A673 (cell line): Measurements from ENCODE around the gene IVNS1ABP. TPM values are rescaled to one million over a fixed set of nuclear protein-coding genes. Genes with fewer than 3 reads are reported as not detected.

ENCODE experiments used
- BruUV-seq: library from RNA; stranded (reverse); fragments of 400-500 nt; replicated peaks from 2 replicates; lab custom pipeline; 2021; lab: Mats Ljungman, UMichigan
- CTCF ChIA-PET: fragments of 300-600 bp; sonication (Branson Sonifier 250); formaldehyde crosslinking; loops from one replicate; lab custom pipeline; 2022; ENCODE audit warnings: antibody characterized with exemption; lab: Charles Lee
- POLR2A ChIA-PET: fragments of 300-600 bp; sonication (Branson Sonifier 250); formaldehyde crosslinking; loops from one replicate; lab custom pipeline; 2022; ENCODE audit warnings: antibody characterized with exemption; ENCODE audit not compliant: low non-redundant PET; lab: Charles Lee
- DNase-seq: peaks from one replicate; pipeline ENCODE4 v3.0.0-alpha.2; 2015; ENCODE audit warnings: low spot score
- H3K27ac ChIP-seq: fragments of 200-600 bp; sonication (generic); 2 replicates; pipeline ENCODE4 v1.5.1; 2016; ENCODE audit warnings: mixed run types, low read depth, mild to moderate bottlenecking, mixed read lengths, antibody characterized with exemption, low read length; ENCODE audit not compliant: poor library complexity, severe bottlenecking
- H3K27me3 ChIP-seq: fragments of 200-600 bp; sonication (generic); replicated peaks from 2 replicates; pipeline ENCODE4 v1.6.1; 2017; ENCODE audit warnings: mixed run types, low read depth, mild to moderate bottlenecking, mixed read lengths, antibody characterized with exemption, low read length; ENCODE audit not compliant: insufficient read depth, poor library complexity
- H3K36me3 ChIP-seq: fragments of 200-600 bp; sonication (generic); 2 replicates; pipeline ENCODE4 v1.6.1; 2016; ENCODE audit warnings: mixed run types, mild to moderate bottlenecking, mixed read lengths, antibody characterized with exemption, low read length; ENCODE audit not compliant: insufficient read depth, poor library complexity, severe bottlenecking
- H3K4me1 ChIP-seq: fragments of 200-600 bp; sonication (generic); 2 replicates; pipeline ENCODE4 v1.6.1; 2017; ENCODE audit warnings: mixed run types, mild to moderate bottlenecking, mixed read lengths, antibody characterized with exemption, low read length; ENCODE audit not compliant: insufficient read depth, poor library complexity, severe bottlenecking
- H3K4me3 ChIP-seq: fragments of 200-600 bp; sonication (generic); 2 replicates; pipeline ENCODE4 v1.5.1; 2016; ENCODE audit warnings: low read depth, mixed run types, mild to moderate bottlenecking, mixed read lengths, low read length; ENCODE audit not compliant: poor library complexity, severe bottlenecking
- H3K9me3 ChIP-seq: fragments of 200-600 bp; sonication (generic); 2 replicates; pipeline ENCODE4 v1.6.1; 2016; ENCODE audit warnings: mixed run types, low read depth, mild to moderate bottlenecking, mixed read lengths, antibody characterized with exemption, low read length; ENCODE audit not compliant: poor library complexity, severe bottlenecking
- EZH2 ChIP-seq: fragments of 200-600 bp; sonication (generic); IDR thresholded peaks from 2 replicates; pipeline ENCODE4 v1.6.1; 2017; ENCODE audit warnings: borderline replicate concordance, low read depth, mild to moderate bottlenecking, mixed read lengths, antibody characterized with exemption, low read length; ENCODE audit not compliant: poor library complexity, severe bottlenecking
- intact Hi-C: fragments of 100-400 bp; cut with micrococcal nuclease; formaldehyde crosslinking; loops from one replicate; pipeline ENCODE4 v1.10.0; 2022; ENCODE audit not compliant: unreplicated experiment
- total RNA-seq: library from RNA; stranded (reverse); gene quantifications from 2 replicates; pipeline ENCODE4 v1.2.3, GENCODE V29; 2021
- TF ChIP-seq, protein P1 (sequence below): fragments of 300-800, 200-600 bp; sonication (generic); conservative IDR thresholded peaks from 2 replicates; pipeline ENCODE4 v1.5.1; 2017; ENCODE audit warnings: low read depth, mild to moderate bottlenecking, antibody characterized with exemption, low read length, moderate library complexity, mixed read lengths

IVNS1ABP gene
- total RNA-seq, 1 experiment from 2014 or later = 221 TPM

DNA sequence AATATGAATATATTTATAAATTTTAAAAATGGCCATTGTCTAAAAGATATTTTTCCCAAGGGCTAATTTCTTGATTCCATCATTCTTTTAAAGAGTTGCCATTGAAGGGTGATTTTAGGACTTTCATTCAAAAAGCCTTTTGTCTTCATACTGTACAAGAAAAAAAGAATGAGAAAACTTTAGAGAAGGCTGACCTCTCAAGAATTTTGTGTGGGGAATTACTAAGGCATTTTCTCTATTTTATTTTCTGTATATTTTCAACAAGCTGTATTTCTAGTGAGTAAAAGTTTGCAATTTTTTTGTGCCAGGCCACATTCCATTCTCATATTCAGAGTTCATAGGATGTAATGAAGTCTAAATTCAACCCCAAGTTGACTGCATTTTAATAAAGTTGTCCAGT lies 49.3 kb downstream of the IVNS1ABP start:
- CTCF ChIA-PET = no interaction called here
- no TSS peak for BruUV-seq
- POLR2A ChIA-PET = no interaction called here

DNA sequence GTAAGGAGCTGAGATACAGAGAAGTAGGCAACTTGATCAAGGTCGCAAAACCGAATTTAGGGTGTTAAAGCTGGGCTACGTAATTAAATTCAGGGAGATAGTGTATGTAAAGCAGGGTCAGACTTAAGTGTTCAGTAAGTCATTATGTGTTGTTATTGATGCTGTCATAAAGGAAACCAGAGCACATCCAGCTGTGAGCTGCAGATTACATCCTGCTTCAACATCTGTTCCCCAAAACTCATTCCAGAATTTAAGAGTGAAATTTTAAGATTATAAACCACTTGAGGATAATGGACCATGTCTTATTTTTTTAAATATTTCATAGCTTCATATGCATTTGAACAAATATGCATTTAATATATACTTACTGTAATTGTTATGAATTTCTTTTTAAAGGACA lies 49.7 kb downstream of the IVNS1ABP start:
- Histone ChIP-seq H3K27ac (no peak overlapping the region), H3K36me3 (no peaks in the 10 kb centered on the region), H3K9me3 (no peaks in the 10 kb centered on the region), H3K4me3 (no peak overlapping the region), H3K27me3 (no peaks in the 10 kb centered on the region), H3K4me1 (peaks cover 3% of the 10 kb centered on the region)
- peak; percentile 65 for DNase-seq
- no TSS peak for BruUV-seq
- ChIA-PET POLR2A (no interaction called here), CTCF (no interaction called here)
- intact Hi-C loops = no loop called here
- TF ChIP-seq, protein P1, sequence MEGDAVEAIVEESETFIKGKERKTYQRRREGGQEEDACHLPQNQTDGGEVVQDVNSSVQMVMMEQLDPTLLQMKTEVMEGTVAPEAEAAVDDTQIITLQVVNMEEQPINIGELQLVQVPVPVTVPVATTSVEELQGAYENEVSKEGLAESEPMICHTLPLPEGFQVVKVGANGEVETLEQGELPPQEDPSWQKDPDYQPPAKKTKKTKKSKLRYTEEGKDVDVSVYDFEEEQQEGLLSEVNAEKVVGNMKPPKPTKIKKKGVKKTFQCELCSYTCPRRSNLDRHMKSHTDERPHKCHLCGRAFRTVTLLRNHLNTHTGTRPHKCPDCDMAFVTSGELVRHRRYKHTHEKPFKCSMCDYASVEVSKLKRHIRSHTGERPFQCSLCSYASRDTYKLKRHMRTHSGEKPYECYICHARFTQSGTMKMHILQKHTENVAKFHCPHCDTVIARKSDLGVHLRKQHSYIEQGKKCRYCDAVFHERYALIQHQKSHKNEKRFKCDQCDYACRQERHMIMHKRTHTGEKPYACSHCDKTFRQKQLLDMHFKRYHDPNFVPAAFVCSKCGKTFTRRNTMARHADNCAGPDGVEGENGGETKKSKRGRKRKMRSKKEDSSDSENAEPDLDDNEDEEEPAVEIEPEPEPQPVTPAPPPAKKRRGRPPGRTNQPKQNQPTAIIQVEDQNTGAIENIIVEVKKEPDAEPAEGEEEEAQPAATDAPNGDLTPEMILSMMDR = no peak
- TF ChIP-seq EZH2 = no peak

More for the DNA sequence above, 49.3 kb downstream of the IVNS1ABP start:
- intact Hi-C loops = no loop called here
- no peaks in the 10 kb centered on the region for H3K36me3 ChIP-seq
- no peak overlapping the region for H3K4me3 ChIP-seq
- H3K4me1 ChIP-seq = peaks cover 3% of the 10 kb centered on the region
- no peak for DNase-seq
- no peaks in the 10 kb centered on the region for H3K9me3 ChIP-seq
- no peak for TF ChIP-seq EZH2
- TF ChIP-seq, protein P1 = no peak
- H3K27me3 ChIP-seq = no peaks in the 10 kb centered on the region
- H3K27ac ChIP-seq = no peak overlapping the region

DNA sequence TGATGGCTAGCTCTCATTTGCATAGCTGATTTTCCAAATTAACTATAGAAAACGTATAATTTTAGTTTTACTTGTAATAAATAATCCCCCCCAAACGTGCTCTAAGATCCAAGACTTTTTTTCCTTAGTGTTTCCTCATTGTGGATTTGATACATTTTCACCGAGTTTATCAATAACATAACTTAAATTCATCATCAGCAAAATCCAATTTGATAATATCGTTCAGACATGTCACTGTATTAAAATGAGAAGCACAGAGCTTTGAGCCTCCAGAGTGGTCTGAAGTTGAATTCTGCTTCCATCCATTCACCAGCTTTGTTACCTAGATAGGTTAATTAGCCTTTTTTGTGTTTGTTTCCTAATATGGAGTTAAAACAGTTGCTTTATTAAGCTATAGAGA lies 51.7 kb downstream of the IVNS1ABP start:
- intact Hi-C loops = no loop called here
- H3K27me3 ChIP-seq = no peaks in the 10 kb centered on the region
- BruUV-seq = no TSS peak
- no peaks in the 10 kb centered on the region for H3K36me3 ChIP-seq
- DNase-seq = no peak
- H3K9me3 ChIP-seq = no peaks in the 10 kb centered on the region
- H3K4me3 ChIP-seq = no peak overlapping the region
- POLR2A ChIA-PET = interaction anchor here (0.6 kb wide), 1 partner anchor 331 kb away, joined by 3 read pairs; no protein-coding TSS in a partner anchor
- H3K27ac ChIP-seq = no peak overlapping the region
- CTCF ChIA-PET = no interaction called here
- H3K4me1 ChIP-seq = peaks cover 3% of the 10 kb centered on the region
- TF ChIP-seq, protein P1 = no peak
- no peak for TF ChIP-seq EZH2
